Left renal cortex interstitium (tissue), 4 donors: ENCODE measurements around the gene PALLD. TPM values are rescaled to one million over a fixed set of nuclear protein-coding genes. Genes with fewer than 3 reads are reported as not detected.
A peak's percentile ranks its signal among the peaks of the same experiment; 100 is the strongest.

ENCODE experiments used
- DNase-seq, 4 donors: peaks; one replicate each; pipeline ENCODE4 v3.0.0-alpha.2; 2013; ENCODE audit warnings: low read depth in 4 of 4, low spot score in 2 of 4, missing footprints in 1 of 4
- polyA plus RNA-seq, 4 donors: library from polyadenylated mRNA; unstranded; fragments of 120-200 nt; gene quantifications; one replicate each; pipeline ENCODE4 v1.2.1, GENCODE V29; 2013; ENCODE audit not compliant: insufficient read length in 4 of 4

The PALLD gene
- polyA plus RNA-seq, 4 donors: 171 to 242 (median 194) TPM

DNA sequence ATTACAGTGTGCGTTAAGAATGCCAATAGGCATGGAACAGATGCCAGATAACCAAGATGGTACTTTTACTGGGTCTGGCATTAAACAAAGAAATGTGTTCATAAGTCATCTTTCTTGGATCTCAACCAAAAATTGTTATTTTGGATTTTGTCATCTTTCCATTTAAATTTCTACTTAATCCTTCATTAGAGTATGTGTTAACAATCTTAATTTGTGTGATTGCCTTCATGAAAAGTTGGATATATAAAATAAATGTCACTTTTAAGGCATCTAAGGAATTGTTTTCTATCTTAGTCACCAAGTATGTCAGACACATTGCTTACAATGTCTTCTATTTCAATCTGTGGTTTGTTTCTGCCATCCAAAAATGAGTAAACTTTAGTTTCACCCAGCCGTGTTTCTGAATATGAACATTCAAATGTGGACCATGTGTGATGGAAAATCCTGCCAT, 87.5 kb downstream of the PALLD start:
- no peak for DNase-seq

DNA sequence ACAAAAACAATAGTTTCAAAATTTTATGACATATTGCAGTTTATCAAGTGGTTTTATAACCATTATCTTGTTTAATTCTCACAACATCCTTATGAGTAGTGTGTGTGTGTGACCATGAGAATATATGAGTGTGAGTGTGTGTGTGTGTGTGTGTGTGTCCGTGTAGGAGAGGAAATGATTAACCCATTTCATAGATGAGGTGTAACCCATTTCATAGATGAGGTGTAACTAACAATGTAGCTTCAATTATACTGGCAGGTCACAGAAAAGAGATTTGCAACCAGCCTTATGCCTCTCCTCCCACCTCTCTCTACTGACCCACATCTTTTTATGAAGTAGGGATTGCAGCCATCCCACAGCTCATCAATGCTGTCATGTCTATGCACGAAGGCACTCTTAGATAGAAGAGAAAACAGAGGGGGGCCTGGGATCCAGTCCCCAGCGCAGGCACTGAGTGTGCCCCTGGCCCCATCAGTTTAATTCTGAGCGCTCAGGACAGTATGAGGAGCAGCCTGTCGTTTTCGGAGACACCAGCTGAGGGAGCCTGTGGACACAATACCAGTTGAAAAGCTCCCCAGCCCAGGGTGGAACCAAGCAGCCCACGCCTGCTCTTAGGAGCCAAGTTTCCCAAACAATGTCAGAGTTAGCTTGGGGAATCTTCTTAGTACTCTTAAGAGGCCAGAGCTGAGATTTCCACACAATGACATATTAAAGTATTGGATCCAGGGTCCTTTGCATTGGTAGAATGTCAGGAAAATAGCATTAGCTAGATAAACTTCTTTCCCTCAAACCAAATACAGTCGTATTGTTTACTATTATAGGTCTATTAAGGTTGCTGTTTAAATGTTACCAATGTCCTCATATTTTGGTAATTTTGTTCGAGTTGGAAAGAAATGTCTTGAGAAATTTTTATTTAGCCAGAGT, 88.6 kb downstream of the PALLD start:
- DNase-seq: peak; percentile 11 to 56 (median 38)

DNA sequence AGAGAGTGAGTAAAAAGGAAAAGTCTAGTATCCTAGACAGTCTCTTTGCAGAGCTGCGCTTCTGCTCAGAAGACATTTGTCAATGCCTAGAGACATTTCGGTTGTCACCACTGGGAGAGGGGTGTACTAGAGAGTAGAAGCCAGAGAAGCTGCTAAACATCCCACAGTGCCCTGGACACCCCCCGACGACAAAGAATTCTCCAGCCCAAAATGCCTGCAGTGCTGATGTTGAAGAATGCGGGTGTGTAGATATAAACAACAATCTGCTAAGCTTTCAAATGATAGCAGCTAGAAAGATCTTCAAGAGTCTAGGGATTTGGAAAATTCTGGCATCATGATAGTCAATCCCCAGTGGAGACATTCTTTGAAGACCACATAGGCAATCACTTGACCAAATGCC, 90.1 kb downstream of the PALLD start:
- no peak for DNase-seq

DNA sequence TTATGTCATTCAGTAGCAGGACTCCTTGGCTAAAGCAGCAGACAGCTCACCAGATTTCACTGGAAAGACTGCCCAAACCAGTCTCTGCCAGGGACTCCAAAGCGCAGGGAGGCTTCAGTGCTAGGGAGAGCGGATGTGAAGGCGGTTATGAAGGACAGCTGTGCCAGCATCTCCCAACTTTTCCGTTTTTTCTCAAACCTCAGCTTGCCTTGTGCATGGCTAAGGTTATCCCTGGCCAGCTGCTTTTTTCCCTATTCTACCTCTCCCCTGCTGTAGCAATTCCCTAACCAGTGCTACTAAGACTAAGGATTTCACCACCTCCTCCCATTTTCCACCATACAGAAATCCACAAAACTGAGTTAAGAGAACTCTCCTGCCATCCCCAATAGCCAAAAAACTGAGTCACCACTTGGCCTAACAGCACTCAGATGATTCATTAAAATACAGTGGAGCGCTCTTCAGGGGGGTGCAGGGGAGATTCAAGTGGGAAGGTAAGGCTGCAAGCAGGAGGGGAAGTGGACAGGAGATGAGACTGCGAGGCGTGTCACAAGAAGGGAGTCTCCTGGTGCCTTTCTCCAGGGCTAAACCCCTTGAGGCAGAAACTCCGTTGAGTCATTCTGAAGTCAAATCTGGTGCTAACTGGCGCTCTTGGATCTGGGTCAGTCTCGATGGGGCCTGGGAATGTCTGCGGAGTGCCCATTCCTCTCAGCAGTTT, 90.7 kb downstream of the PALLD start:
- DNase-seq: no peak

DNA sequence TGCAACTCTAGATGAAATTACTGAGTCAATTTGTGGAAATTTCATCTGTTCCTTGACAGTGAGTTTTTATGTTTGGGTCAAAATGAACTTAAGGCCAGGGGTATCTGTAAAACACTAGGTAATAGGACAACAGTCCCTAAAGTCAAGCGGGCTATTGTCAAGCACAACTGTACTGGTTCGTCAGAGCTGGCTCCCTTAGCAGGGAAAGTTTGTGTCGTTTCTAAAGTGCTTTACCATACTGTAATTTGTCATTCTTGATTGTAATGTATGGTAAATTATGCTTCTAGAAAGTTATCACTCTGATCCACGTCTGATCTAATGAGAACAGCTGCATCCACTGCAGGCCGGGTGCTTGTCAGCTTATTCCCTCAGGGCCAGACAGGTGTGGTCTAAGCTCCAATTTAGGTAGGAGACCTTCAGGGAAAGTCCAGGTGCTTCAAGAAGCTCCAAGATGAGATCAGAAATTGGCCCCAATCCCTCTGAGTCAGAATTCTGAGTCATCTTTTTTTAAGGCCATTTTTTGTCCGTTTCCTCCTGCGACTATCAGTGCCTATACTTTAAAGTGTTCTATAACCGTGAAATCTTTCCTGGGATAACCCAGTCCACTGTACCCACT, 92.2 kb downstream of the PALLD start:
- no peak for DNase-seq

DNA sequence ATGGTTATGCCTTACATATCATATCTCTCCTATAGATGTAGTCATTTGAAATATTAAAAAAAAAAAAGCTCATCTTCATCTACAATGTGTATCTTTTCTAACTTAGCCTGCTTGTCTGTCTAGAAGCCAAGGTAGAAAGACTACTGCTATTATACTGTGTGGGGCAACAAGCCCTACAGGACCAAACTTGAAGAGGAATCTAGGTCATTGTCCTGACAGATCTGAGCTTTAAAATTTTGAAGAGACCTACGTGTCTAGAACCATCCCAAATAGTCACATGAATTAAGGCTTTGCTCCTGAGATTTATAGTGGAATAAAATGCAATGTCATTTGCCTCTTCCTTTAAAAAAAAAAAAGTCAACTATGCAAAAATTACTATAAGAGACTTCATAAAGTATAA, 95.8 kb downstream of the PALLD start:
- DNase-seq: no peak

DNA sequence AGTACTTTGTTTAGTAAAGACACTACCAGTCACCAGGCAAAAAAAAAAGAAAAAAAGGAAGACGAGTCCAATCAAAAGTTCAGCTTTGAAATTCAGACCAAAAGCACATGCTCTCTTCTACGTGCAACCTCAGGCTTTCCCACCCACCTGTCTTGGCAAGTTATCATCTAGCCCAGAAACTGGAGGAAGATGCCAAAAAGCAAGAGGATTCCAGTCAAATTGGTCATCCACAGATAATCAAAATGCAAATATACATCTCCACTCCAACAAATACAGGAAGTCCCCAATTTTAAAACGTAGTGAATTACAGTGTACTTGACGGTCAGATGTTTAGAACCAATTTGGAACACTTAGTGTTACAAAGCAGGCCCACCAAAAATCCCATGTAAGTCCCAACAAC, 96.5 kb downstream of the PALLD start:
- no peak for DNase-seq

DNA sequence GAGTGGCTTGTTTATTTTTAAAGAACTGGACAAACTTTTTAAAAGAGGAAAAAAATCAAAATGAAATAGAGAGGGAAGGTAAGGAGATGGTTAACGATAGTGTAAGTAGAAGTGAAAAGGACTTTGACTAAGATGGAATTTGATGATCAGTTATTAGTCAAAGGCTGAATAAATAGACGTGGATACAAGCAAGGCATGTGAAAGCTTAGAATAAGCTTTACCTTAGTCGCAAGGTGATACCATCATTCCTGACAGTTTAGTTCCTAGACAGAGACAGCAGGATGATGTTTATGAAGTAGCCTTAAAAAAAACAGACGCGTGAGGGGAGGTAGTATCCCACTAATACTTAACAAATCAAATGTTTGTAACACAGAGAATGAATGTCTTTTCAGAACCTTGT, 97.3 kb downstream of the PALLD start:
- no peak for DNase-seq

DNA sequence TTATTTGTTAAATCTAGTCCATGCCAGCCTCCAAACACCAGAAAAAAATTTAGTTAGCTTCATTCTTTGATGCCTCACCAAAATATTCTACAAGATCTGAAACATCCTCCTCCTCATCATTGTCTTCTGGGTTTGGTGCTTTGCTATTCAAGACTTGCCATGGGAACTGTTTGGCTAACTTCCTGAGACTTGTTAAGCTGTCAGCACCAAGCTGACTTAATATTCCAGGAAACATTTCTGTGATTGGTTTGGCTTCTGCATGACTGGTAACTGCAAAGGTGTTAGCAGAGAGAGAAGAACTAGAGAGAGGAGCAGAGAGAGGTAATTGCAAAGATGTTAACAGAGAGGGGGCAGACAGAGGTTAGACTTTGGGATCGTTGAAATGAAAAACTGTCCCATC, 101.3 kb downstream of the PALLD start:
- DNase-seq: no peak

DNA sequence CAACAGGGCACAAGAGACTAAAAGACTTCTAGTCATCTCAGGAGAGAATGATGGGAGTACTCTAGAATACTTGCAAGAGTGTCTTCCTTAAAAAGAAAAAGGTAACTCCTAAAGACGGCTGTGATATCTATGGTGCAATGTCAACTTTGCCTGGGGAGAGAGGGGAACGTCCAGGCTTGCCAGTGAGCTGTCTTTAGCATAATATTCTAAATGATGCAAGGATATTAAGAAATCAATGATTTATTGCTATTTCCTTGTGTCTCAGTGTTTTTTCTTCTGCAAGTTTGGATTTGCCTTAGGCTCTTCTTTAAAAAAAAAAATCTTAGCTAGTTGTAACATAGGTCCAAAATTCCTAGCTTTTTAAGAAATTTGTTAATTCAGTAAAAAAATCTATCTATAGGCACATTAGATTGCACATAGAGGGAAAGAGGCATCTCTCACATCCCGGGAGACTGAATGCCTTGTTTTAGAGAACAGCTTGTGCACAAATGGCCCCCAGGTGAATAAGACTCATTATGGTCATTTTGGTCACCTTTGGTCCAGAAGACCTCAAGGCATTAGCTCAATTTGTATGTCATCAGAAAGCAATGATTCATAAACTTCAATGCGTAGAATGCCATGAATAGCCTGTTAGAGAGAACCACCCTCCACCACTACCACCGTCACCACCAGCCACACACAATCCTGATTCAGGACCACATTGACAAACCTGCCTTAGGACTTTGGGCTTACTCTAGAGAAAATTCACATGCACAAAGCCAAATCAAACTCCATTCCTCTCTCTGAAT, 104.1 kb downstream of the PALLD start:
- no peak for DNase-seq

DNA sequence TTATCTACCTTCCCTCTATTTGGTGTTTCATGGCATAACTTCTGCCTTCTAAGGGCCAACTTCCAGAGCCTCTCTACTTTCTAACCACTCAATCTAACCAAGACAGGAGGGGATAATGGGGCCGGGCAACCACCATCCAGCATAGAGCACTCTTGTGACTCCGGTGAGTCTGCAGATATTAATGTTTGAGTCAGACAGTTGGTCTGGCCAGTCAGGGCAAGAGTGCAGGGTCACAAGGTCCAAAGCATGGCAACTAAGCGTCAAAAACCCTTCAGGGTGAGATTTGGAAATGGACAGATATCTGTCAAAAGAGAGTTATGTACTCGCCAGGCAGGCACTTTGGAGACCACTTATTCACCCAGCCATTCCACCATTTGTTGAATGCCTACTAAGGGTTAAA, 105.0 kb downstream of the PALLD start:
- no peak for DNase-seq

DNA sequence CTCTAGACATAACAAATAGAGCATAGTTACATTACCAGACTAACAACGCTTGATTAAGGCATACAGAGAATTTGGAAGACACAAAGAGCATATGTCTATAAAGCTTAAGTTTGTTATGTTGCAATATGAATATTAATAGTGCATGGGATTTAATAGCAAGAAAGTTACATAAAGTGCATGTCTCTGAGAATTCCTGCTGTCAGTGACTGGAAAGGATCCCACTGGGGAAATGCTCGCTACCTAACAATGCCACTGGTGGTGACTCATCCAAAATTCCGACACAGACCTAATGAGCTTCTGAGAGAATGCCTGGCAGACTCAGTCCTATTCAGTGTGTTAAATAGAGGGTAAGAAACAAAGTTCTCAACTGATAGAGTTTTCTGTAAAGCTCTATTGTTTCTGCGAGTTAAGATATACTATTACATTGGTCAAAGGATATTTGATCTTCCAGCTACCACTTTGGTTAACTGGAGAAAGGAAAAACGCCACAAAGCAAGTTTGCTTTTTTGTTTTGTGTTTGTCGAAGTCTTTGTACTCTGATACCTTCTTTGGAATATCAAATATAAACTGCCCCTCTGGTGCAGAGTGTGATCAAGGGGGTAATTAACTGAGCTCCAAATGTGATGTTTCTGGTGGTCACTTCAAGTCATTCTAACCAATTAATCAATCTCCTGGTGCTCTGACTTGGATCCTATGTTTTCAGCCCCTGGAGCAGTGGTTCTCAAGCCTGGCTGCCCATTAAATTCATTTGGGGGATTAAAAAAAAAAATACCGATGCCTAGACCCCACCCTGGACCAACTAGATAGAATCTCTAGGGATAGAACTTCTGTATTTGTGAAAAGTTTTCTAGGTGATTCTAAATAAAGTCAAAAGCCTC, 107.9 kb downstream of the PALLD start:
- DNase-seq: no peak

DNA sequence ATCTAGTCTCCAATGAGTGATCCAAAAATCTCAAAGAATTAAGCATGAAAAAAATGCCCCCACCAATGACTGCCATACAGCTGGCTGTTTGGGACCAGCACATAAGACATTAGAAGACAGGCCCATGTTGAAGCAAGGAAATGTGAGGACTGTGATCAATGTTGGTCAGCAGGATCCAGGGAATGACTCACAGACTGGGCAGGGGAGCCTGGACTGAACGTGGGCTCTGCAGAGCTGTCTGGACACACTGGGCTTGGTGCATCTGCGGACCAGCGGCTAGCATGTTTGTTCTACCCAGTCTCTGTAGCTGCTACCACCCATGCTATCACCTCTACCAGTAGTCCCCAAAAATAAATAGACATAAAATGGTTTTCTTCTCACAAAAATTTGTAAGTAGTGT, 108.6 kb downstream of the PALLD start:
- DNase-seq: no peak

DNA sequence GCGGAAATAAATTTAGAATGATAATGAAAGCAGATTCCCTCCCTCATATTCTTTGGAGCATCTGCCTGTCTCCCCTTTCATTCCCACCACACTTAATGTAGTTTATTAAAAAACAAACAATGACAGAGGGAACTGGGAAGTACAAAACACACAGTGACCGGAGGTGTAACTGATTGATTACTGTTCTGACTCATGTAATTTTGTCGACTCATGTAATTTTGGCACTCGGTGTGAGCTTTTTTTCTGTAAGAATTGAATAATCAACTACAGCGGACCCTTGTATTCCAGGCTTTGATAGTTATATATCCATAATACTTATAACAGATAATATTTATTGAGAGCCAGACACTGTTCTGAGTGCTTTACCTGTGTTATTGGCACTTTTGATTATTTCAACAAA, 110.4 kb downstream of the PALLD start:
- DNase-seq: no peak

DNA sequence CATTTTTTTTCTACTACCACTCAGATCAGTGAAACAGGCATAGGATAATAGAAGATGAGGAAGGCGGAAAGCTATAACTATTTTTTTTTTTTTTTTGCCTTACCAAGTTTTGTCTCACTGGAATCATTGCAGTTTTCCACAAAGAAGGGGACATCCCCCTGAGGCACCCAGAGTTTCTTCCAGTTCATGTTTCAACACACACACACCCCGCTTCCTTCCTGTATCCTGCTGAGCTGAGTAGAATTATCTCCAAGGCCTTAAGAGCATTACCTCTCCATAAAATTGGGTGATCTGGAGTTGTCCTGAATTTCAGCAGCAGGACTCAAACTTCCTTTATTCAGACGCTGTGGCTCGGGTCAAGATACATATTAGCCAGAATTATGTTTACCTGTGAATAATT, 111.9 kb downstream of the PALLD start:
- no peak for DNase-seq

DNA sequence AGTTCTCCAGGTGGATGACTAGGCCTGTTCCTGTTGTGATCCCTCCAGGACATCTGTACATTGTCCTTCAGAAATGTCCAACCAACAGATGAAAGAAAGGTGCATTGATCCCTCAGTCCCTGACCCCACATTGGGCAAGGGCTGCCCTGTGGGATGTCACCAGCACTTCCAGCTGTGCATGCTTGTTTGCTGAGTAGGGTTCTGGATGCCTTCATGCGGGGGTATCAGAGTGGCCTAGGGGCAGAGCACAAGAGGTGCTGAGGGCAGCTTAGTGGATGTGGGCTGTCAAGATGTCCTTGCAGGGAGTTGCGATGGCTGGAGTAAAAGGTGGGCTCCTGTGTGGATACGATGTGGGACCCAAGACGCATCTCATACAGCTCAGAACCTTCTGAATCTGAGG, 112.5 kb downstream of the PALLD start:
- DNase-seq: no peak

DNA sequence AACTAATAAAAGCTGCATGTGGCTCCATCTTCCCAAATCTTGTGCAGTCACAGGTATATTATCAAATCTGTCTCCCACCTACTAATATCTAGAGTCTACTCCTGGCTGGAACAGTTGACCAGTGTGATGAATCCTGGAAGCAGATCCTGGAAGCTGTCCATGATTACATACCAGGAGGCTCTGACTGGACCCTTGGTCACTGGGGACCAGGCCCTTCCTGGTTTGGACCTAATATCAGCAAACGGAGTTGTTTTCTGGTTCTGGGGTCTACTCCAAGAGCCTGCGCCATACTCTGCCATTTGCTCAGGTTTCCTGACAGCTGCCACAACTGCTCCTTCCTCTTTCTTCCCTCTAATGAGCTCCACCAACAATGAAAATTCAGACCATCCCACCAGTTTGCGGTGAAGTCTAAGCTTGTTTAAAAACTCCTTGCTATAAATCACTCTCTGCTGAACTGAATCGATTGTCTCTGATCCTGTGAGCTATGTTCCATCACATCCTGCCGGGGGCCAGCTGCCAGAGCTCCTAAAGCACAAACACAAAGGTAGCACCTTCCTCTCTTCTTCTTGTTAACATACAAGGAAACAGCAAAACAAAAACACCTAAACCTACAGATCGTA, 114.2 kb downstream of the PALLD start:
- DNase-seq: no peak

DNA sequence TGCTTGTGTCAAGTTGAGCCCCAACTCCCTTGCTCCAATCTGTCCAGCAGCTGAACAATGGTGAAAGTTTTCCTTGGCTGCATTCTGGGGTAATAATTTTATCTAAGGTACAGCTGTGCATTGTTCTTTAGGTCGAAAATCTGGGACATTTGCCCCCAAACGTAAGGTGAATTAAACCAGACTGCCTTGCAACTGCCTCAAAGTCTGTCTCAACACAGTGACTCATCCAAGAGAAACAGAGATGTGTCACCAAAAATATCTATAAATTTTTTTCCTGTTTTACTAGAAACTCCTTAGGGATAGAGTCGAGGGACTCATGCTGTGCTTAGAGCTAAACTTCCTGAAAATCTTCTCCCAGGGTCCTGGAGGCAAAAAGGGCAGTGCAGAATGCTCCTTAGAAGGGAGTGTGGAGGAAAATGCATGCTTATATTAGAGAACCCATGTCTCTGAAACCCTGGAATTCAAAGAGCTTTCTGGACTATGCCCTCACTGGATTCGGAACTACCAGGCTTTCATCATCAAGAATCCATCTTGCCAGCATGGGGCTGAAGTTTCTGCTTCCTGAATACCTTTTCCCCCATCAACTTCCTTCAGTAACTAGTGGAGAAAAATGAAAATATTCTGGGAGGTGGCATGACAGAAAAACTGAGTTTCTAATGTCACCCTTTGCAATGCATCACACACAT, 115.7 kb downstream of the PALLD start:
- DNase-seq: no peak

DNA sequence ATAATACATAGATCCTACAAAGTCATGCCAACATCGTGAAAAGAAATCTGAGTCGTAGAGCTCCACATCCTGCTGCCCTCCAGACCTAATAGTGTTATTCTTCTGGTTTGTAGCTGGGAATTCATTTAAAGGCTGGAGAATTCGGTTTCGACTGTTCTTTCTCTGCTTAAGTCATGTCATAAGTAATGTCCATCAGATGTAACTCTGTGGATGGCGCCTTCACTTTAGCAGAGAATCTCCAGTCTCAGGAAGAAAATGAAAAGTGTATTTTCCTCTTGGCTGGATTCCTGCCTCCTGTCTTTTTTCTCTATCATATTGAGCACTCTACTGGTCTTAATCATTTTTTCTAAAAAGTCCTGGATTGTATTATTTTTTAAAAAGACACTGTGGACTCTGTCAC, 117.0 kb downstream of the PALLD start:
- no peak for DNase-seq
